GM19452 (cell line): ENCODE results near the gene PHC2.

Experiments
- ATAC-seq: cut with Tn5 transposase; IDR thresholded peaks from one replicate; pipeline ENCODE4 v1.9.1; 2021; ENCODE audit not compliant: unreplicated experiment

Gene PHC2

DNA sequence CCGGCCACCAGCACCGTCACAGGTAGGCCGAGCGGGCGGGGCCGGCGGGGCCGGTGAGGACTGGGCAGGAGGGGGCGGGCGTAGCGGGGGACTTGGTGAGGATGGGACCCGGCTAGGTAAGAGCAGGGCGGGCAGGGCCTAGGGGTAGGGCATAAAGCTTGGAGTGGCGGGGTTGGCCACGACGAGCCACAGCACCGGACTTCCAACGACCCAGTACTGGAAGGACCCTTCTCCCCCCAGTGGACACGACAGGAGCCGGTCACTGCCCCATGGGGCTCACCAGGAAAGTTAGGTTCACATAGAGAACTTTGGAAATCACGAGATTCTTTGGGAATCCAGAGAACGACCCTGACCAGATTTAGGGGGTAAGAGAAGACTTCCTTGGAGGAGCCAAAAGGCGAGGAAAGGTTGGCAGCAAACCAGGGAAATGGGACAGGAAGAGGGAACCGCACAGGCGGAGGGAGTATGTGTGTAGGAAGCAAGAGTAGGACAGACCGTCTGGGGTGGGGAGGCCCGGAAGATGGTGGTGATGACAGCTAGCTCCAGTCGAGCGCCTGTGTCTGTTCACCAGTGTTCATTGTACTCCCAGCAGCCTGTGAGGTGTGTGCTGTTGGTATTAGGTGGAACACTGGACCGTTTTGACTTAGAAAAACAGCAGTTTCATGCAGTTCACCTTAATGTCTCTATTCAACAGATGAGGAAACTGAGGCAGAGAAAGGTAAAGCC is 154.2 kb downstream of the PHC2 start:
- ATAC-seq, result no peak

DNA sequence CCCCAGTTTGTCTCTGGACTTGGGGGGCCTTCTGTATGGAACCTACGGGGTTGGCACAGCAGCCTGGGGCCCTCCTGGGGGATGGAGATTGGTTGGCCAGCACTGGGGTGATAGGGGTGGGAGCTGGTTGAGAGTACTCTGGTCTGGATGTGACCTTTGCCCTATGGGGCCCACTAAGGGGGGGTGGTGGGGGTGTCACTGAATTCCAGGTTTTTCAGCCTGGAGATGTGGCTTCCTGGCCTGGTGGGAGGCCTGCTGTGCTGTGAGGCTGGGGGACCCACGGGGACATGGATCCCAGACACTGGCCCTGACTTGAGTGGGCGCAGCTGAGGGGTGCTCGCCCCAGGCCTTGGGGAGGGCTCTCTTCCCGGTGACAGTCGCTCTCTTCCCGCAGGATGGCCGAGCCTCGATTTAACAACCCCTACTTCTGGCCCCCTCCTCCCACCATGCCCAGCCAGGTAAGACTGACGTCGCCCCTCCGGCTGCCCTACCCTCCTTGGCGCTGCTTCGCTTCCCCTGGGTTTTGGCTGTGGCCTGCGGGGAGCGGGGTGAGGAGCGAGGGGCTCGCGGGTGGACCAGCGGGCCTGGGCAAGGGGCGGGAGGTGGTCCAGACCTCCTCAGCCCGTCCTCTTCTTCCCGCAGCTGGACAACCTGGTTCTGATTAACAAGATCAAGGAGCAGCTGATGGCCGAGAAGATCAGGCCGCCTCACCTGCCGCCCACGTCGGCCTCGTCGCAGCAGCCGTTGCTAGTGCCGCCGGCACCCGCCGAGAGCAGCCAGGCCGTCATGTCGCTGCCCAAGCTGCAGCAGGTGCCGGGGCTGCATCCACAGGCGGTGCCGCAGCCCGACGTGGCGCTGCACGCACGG is 155.0 kb downstream of the PHC2 start:
- ATAC-seq, result no peak

DNA sequence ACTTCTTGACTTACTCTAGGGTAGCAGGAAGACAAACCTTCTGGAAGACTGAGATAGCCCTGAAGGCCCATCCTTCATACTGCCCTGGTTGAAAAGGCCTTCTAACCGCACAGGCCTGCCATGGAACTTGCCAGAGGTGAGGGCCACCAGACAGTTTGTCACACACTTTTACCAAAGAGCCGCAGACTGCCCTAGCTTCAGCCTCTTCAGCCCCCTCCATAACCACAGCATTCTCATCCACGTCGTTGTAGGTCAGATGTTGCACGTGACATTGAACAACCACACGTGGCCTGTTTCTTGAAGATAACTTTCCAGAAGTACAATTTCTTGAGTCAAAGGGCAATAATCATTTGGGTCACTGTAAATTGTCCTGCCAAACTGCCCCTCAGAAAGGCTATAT is 155.7 kb downstream of the PHC2 start:
- ATAC-seq, result no peak

DNA sequence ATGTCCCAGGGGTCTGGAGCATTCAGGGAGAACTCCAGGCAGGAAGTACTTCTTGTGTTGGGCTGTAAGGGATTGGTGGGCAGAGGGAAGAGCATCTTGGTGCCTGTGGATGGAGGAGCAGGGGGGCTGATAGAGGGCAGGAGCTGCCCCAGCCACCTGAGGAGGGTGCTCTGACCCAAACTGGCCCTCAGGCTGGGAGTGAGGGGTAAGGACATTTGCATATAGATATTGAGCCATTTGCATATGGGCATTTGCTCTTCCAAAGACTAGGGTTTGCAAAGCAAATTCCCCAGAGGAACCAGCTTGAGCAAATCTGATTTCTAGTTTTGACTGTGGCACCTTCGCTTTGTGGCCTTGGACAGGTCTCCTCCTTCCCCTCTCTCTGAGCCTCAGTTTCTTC is 156.4 kb downstream of the PHC2 start:
- no peak for ATAC-seq

DNA sequence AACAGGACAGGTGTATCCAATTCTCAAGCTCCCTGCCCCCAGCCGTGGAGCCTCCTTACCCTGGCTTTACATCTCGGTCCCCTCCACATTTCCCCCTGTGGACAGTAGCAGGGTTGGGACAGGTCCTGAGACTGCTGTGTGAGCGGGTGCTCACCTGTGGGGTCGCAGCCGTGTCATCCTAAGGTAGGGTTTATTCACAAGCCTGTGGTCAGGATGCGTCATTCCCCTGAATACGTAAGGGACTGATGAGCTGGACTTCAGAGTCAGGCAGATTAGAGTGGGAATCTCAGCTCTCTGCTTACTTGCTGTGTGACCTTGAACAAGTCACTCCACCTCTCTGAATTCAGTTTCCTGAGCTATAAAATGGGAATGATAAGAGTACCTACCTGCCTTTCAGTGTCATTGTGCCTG is 156.9 kb downstream of the PHC2 start:
- no peak for ATAC-seq
